Effector memory CD4-positive, alpha-beta T cell (primary cell): ENCODE data around the gene MAFG.
"Not testable (repeated sequence)": the region's sequence is repeated elsewhere in the genome, so short reads cannot be mapped to it uniquely, and the experiment has no call there.

Experiments used
- DNase-seq, 3 donors: peaks; one replicate each; pipeline ENCODE4 v3.0.0-alpha.2; 2020
- H3K27ac ChIP-seq: 2 replicates; pipeline ENCODE4 v1.7.0; 2013; ENCODE audit warnings: mild to moderate bottlenecking, low read length, moderate library complexity; ENCODE audit not compliant: insufficient read depth, poor library complexity, severe bottlenecking
- H3K27me3 ChIP-seq: replicated peaks from 2 replicates; pipeline ENCODE4 v1.7.0; 2013; ENCODE audit warnings: mild to moderate bottlenecking, low read length; ENCODE audit not compliant: insufficient read depth, control insufficient read depth, poor library complexity, severe bottlenecking
- H3K36me3 ChIP-seq: 2 replicates; pipeline ENCODE4 v1.7.0; 2013; ENCODE audit warnings: mild to moderate bottlenecking, low read length, moderate library complexity; ENCODE audit not compliant: control insufficient read depth, insufficient read depth
- H3K4me1 ChIP-seq: 2 replicates; pipeline ENCODE4 v1.7.0; 2013; ENCODE audit warnings: low read length, mild to moderate bottlenecking; ENCODE audit not compliant: control insufficient read depth, insufficient read depth, poor library complexity, severe bottlenecking
- H3K4me3 ChIP-seq: 2 replicates; pipeline ENCODE4 v1.7.0; 2013; ENCODE audit warnings: low read length, low read depth, mild to moderate bottlenecking; ENCODE audit not compliant: insufficient read depth, poor library complexity, severe bottlenecking
- H3K9me3 ChIP-seq: 2 replicates; pipeline ENCODE4 v1.7.0; 2013; ENCODE audit warnings: mild to moderate bottlenecking, low read length, moderate library complexity; ENCODE audit not compliant: control insufficient read depth

The MAFG gene

DNA sequence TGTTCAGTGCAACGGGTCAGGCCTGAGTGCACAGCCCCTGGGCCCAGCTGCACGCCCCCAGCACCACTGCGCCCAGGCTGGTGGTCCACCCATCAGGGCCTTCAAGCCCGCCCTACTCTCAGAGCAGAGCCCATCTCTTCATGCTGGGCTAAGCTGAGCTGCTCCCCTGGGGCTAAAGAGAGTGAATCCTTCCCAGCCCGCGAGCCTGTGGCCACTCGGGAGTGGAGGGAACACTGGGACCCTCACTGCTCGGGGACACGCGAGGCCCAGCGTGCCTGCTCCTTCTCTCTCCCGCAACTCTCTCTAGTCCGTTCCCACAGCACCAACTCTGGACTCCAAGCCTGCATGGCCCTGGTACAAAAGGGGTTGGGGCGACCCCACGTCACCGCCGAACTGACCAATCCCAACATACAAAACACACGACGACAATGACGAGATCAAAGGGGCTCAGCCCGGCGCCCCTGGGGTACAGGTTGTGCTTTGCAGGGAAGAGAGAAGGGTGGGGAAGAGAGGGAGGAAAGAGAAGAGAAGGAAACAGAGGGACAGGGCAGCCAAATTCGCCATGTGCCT, 5.5 kb downstream of the MAFG start:
- Histone ChIP-seq H3K4me1 (peaks cover 35% of the 10 kb centered on the region), H3K4me3 (no peak overlapping the region), H3K27me3 (no peaks in the 10 kb centered on the region), H3K9me3 (no peaks in the 10 kb centered on the region), H3K27ac (no peak overlapping the region), H3K36me3 (no peaks in the 10 kb centered on the region)
- DNase-seq = no peak

DNA sequence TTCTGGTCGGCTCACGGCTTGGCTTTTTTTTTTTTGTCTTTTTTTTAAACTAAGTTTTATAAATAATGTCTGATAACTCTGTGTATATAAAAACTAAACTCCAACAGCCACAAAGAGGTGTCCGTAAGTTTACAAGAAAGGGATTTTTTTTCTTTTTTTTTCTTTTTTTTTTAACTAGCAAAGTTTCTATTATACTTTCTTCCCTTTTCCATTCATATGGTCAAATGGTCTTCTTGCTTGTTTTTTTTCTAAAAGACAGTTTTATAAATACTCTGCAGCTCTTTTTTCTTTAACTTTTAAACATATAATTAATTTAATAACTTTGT, 6.0 kb downstream of the MAFG start:
- Histone ChIP-seq H3K27me3 (no peaks in the 10 kb centered on the region), H3K27ac (no peak overlapping the region), H3K4me3 (no peak overlapping the region), H3K36me3 (no peaks in the 10 kb centered on the region), H3K9me3 (no peaks in the 10 kb centered on the region), H3K4me1 (peaks cover 40% of the 10 kb centered on the region)
- DNase-seq = no peak

DNA sequence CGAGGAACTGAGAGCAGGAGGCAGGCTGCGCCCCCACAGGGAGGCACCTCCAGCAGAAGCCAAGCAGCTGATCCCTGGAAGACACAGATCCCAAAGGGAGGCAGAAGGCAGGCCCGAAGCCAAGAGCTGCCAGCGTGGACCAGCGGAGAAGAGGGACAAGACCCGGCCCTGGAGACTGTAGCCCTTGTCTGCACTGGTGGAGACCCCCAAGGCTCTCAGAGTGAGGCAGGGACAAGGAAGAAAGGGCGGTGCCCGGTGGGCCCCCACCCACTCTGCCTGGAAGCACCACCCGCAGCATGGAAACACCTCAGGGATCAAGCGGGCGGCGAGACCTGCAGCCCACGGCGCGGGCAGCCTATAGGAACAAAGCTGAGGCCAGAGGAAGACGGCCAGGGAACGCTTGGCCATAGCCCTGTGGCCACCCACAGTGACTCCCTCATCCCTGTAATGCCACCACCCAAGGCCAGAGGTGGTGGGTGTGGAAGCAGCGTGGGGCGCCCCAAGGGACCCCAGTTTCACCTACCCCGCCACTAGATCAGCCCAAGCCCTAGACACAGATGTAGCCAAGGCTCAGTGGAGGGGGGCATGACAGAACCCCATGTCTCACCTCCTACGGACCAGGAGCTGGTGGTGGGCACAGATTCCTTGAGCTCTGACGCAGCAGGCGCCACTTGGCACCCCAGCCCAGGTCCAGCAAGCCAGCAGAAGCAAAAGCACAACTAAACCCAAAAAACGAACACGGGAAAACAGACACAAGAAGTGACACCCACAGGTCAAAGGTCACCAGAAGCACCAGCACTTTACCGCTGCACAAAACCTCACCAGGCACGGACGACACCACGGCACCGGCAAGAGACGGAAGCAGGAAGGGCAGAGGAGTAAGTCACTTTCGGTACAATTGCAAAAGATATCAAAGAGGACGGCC, 6.7 kb downstream of the MAFG start:
- DNase-seq = no peak
- H3K27me3 ChIP-seq = no peaks in the 10 kb centered on the region
- H3K36me3 ChIP-seq = peaks cover 4% of the 10 kb centered on the region
- no peaks in the 10 kb centered on the region for H3K9me3 ChIP-seq
- no peak overlapping the region for H3K4me3 ChIP-seq
- H3K27ac ChIP-seq = no peak overlapping the region
- peaks cover 34% of the 10 kb centered on the region for H3K4me1 ChIP-seq

DNA sequence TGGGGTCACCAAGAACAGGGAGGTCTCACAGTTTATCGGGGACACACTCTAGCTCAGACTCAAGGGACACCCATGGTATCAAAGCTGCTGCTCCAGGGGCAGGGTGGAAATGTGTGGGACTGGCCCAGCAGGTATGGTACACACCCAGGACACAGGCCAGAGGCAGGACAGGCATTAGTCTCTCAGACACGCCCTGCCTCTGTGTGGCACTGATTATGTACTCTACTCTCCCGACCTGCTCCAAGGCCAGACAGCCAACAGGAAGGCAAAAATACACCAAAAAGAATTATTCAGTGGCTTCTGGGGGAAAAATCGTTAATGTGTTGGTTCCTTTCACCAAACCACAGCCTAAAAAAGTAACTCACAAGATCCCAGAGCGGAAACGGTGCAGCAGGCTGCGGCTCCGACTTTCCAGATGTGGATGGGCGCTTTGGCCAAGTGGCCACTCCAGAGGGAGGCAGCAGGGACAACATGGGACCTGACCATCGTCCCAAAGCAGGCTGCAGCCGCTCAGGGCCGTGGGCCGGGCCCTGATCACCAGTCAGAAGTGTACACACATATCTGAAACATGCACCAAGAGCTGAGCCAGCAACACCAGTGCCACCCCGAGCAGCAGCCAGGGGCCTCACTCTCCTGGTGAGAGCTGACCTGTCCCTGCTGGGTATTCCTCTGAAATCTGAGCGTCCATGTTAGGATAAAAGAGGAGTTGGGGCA, 8.5 kb downstream of the MAFG start:
- Histone ChIP-seq H3K36me3 (peaks cover 22% of the 10 kb centered on the region), H3K27me3 (no peaks in the 10 kb centered on the region), H3K27ac (no peak overlapping the region), H3K4me3 (no peak overlapping the region), H3K9me3 (no peaks in the 10 kb centered on the region), H3K4me1 (peaks cover 18% of the 10 kb centered on the region)
- DNase-seq = no peak

DNA sequence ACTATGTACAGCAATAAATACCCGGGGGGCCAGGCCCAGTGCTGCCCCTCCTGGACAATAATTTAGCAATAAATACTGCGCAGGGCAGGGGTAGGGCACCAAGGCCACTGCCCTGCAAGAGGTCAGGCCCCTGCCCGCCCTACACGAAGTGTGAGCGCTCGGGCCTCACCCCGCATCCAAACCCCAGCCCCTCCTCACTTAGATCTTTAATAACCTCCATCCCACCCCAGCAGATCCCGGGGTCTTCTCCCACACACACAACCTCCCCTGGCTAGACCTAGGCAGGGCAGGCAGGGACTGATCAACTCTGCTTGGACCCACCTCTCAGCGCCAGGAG, 9.2 kb downstream of the MAFG start:
- H3K27me3 ChIP-seq, H3K4me3 ChIP-seq, H3K9me3 ChIP-seq, DNase-seq: not testable (repeated sequence)
- Histone ChIP-seq H3K36me3 (peaks cover 29% of the 10 kb centered on the region), H3K4me1 (peaks cover 12% of the 10 kb centered on the region), H3K27ac (peak overlapping the region; percentile 42)

DNA sequence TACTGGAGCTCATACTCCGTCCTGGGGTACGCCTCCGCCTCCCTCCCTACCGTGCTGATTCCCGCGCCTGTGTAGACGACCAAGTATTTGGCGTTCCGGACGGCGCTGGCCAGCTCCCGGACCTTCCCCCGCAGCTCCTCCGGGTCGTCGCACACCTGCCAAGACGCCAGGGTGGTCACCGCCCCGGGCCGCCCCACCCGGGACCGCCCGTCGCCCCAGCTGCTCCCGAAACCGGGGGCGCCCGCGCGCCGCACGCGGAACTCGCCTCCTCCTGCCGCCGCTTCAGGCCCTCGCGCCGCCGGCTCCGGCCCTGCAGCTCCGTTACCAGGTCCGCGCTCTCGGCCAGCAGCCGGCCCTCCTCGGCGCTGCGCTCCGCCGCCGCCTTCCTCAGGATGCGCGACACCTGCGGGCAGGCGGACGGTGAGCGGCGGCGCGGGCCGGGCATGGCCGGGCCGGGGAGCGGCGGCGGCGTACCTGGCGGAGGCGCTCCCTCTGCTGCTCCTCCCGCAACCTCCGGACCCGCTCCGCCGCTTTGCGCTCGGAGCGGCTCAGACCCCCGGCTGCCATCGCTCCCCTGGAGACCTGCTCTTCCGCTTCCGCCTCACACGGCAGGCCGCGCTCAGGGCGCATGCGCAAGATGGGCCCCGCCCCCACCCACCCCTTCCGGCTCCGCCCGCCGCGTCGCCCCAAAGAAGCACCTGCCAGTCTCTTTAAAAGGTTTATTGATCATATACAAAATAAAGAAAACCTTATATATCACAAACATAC, 9.8 kb downstream of the MAFG start, which contains the start of gene SIRT7:
Gene SIRT7 (minus strand): TSS at position 612 of the 768 bp plus-strand sequence. CDS start 45 bp downstream, at position 567.
- H3K27me3 ChIP-seq = no peaks in the 10 kb centered on the region
- DNase-seq = peak; percentile 74 to 82 (median 79)
- H3K9me3 ChIP-seq = no peaks in the 10 kb centered on the region
- peaks cover 12% of the 10 kb centered on the region for H3K4me1 ChIP-seq
- peak within 1 kb of the TSS; percentile 62 for H3K27ac ChIP-seq
- H3K4me3 ChIP-seq = peak within 1 kb of the TSS; percentile 53
- peaks cover 34% of the 10 kb centered on the region for H3K36me3 ChIP-seq

DNA sequence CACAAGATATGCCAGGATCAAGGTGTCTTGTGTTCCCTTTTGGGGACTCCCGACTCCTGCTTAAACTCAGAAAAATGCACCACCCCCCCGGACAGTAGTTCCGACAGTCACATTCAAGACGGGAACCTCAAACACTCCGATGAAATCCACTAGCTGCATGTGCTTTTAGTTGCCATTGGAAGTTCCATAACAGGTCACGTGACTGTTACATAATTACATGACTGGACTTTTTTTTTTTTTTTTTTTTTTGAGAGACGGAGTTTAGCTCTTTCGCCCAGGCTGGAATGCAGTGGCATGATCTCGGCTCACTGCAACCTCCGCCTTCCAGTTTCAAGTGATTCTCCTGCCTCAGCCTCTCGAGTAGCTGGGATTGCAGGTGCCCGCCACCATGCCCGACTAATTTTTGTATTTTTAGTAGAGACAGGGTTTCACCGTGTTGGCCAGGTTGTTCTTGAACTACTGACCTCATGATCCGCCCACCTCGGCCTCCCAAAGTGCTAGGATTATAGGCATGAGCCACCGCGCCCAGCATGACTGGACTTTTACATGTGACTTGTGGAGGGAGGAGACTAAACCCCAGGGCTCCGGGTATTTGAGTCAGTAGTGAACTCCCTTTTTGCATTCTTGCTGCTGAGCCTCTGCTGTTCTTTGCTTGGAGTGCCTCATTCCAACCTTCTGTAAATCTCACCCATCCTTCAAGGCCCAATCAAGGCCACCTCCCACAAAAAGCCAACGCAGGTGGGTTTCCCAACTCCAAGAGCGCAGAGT, 11.1 kb downstream of the MAFG start:
- peak overlapping the region; percentile 53 for H3K4me3 ChIP-seq
- H3K4me1 ChIP-seq = peaks cover 15% of the 10 kb centered on the region
- no peaks in the 10 kb centered on the region for H3K27me3 ChIP-seq
- DNase-seq = no peak
- H3K27ac ChIP-seq = no peak overlapping the region
- no peaks in the 10 kb centered on the region for H3K9me3 ChIP-seq
- peaks cover 44% of the 10 kb centered on the region for H3K36me3 ChIP-seq

DNA sequence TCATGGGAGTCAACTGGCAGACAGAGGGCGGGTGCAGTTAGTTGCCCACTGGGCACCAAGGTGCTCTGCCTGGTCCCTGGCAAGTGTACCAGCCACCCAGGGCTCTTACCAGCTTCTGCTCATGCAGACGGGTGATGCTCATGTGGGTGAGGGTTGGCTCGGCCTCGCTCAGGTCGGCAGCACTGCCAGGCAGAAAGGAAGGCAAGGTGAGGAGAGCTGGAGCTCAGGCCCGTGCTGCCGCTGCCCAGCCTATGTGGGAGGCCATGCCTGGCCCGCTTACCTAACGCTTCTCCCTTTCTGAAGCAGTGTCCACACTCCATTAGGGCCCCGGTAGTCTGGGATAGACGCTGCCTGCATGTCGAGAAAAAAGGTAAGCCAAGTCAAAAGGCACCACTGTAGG, 12.2 kb downstream of the MAFG start:
- Histone ChIP-seq H3K4me1 (peaks cover 21% of the 10 kb centered on the region), H3K4me3 (no peak overlapping the region), H3K9me3 (no peaks in the 10 kb centered on the region), H3K27ac (no peak overlapping the region), H3K27me3 (no peaks in the 10 kb centered on the region), H3K36me3 (peaks cover 44% of the 10 kb centered on the region)
- no peak for DNase-seq

DNA sequence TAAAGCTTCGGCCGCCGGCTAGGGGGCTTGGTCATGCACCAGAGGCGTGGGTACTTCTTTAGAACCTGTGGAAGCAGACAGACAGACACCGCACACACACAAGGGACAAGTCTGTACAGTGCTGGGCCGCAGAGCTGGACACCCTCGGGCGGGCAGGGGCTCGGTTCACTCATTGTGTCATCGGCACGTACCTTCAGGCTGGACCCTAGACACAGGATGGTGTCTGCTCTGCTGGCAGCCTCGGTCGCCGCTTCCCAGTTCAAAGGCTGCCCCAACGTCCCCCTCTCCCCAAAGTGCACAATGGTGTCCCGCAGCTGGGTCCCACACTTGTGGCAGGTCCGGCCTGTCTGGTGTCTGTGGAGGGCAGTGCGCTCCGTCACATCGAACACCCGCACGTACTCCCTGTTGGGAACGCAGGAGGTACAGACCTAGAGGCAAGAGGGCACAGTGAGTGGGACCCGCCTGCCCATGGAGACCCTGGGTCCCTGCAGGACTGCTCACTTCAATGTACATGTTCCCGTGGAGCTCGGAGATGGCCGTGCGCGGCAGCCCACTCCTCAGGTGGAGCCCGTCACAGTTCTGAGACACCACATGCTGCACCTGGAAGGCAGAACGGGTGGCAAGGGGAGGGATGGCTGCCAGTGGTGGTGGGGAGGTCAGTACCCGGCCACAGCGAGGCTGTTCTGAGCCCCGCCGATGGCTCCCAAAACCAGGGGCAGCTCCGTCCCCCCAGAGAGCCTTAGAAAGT, 13.3 kb downstream of the MAFG start:
- Histone ChIP-seq H3K27ac (no peak overlapping the region), H3K4me1 (peaks cover 27% of the 10 kb centered on the region), H3K27me3 (no peaks in the 10 kb centered on the region), H3K9me3 (no peaks in the 10 kb centered on the region), H3K36me3 (peaks cover 44% of the 10 kb centered on the region), H3K4me3 (no peak overlapping the region)
- no peak for DNase-seq
